GM15510 (cell line): ENCODE data around the gene KIF12.

Experiments
- POLR2A ChIP-seq: IDR thresholded peaks from 3 replicates; pipeline ENCODE4 v1.6.1; 2011; ENCODE audit warnings: borderline replicate concordance; ENCODE audit not compliant: insufficient read length; ENCODE audit errors: extremely low read depth

The KIF12 gene

GRCh38 chr9:114098936-114099668 is at the start of gene KIF12:
KIF12 (minus strand) TSS chr9:114099292; CDS start chr9:114099276, 16 bp downstream.
- no peak for TF ChIP-seq POLR2A

GRCh38 chr9:114146735-114147134 is 47.6 kb upstream of the KIF12 start:
- TF ChIP-seq POLR2A: no peak

GRCh38 chr9:114143234-114143633 is 44.1 kb upstream of the KIF12 start:
- TF ChIP-seq POLR2A: no peak

GRCh38 chr9:114141553-114142402 is 42.7 kb upstream of the KIF12 start:
- TF ChIP-seq POLR2A: no peak

GRCh38 chr9:114140850-114141249 is 41.8 kb upstream of the KIF12 start:
- TF ChIP-seq POLR2A: no peak

GRCh38 chr9:114140401-114140800 is 41.3 kb upstream of the KIF12 start:
- TF ChIP-seq POLR2A: no peak

- TF ChIP-seq POLR2A: no peak
Measured at GRCh38 chr9:114139071-114139470, 40.0 kb upstream of the KIF12 start.

GRCh38 chr9:114138552-114138971 is 39.5 kb upstream of the KIF12 start:
- TF ChIP-seq POLR2A: no peak

- no peak for TF ChIP-seq POLR2A
Measured at GRCh38 chr9:114137831-114138230, 38.7 kb upstream of the KIF12 start.

- TF ChIP-seq POLR2A: no peak
Measured at GRCh38 chr9:114134827-114135396, 35.8 kb upstream of the KIF12 start.

GRCh38 chr9:114132550-114132918 is 33.4 kb upstream of the KIF12 start:
- TF ChIP-seq POLR2A: no peak

- no peak for TF ChIP-seq POLR2A
Measured at GRCh38 chr9:114131808-114132549, 32.9 kb upstream of the KIF12 start.

- TF ChIP-seq POLR2A: no peak
Measured at GRCh38 chr9:114130624-114131277, 31.7 kb upstream of the KIF12 start.

- TF ChIP-seq POLR2A: no peak
Measured at GRCh38 chr9:114130141-114130540, 31.0 kb upstream of the KIF12 start.
